Mesendoderm (in vitro differentiated cells): ENCODE measurements around the gene ASTN2.

Experiments used
- DNase-seq: peaks from one replicate; pipeline ENCODE4 v3.0.0; 2013
- H2AK5ac ChIP-seq: 2 replicates; pipeline ENCODE4 v1.6.1; 2013; ENCODE audit warnings: low read length, inconsistent platforms
- H2BK120ac ChIP-seq: 2 replicates; pipeline ENCODE4 v1.6.1; 2013; ENCODE audit warnings: low read depth, mild to moderate bottlenecking, low read length, moderate library complexity, mixed read lengths
- H2BK15ac ChIP-seq: replicated peaks from 2 replicates; pipeline ENCODE4 v1.6.1; 2013; ENCODE audit warnings: low read depth, mild to moderate bottlenecking, moderate library complexity
- H2BK5ac ChIP-seq: 2 replicates; pipeline ENCODE4 v1.6.1; 2013; ENCODE audit warnings: low read length, inconsistent platforms
- H3K18ac ChIP-seq: 2 replicates; pipeline ENCODE4 v1.6.1; 2013; ENCODE audit warnings: mild to moderate bottlenecking, low read length, mixed read lengths
- H3K23ac ChIP-seq: one replicate; pipeline ENCODE4 v1.6.1; 2013; ENCODE audit warnings: low read length
- H3K27ac ChIP-seq: 2 replicates; pipeline ENCODE4 v1.5.1; 2013; ENCODE audit warnings: low read depth, mild to moderate bottlenecking, inconsistent platforms, low read length, moderate library complexity
- H3K27me3 ChIP-seq: 2 replicates; pipeline ENCODE4 v1.6.1; 2013; ENCODE audit warnings: low read length, control low read depth, mild to moderate bottlenecking, inconsistent platforms; ENCODE audit not compliant: insufficient read depth, poor library complexity
- H3K36me3 ChIP-seq: 2 replicates; pipeline ENCODE4 v1.6.1; 2013; ENCODE audit warnings: low read length, inconsistent platforms; ENCODE audit not compliant: control insufficient read depth, insufficient read depth
- H3K4ac ChIP-seq: one replicate; pipeline ENCODE4 v1.6.1; 2013; ENCODE audit warnings: low read depth, mild to moderate bottlenecking, low read length, moderate library complexity
- H3K4me1 ChIP-seq: 2 replicates; pipeline ENCODE4 v1.6.1; 2013; ENCODE audit warnings: low read depth, low read length, inconsistent platforms; ENCODE audit not compliant: control insufficient read depth
- H3K4me2 ChIP-seq: 2 replicates; pipeline ENCODE4 v1.6.1; 2013; ENCODE audit warnings: low read length
- H3K4me3 ChIP-seq: 2 replicates; pipeline ENCODE4 v1.5.1; 2013; ENCODE audit warnings: mild to moderate bottlenecking, low read length
- H3K56ac ChIP-seq: one replicate; pipeline ENCODE4 v1.6.1; 2013; ENCODE audit warnings: low read length
- H3K79me1 ChIP-seq: 2 replicates; pipeline ENCODE4 v1.6.1; 2013; ENCODE audit warnings: low read length, inconsistent platforms
- H3K79me2 ChIP-seq: 2 replicates; pipeline ENCODE4 v1.6.1; 2013; ENCODE audit warnings: mild to moderate bottlenecking, low read length; ENCODE audit not compliant: control insufficient read depth, insufficient read depth
- H3K9ac ChIP-seq: 2 replicates; pipeline ENCODE4 v1.6.1; 2013; ENCODE audit warnings: low read length, inconsistent platforms
- H4K5ac ChIP-seq: one replicate; pipeline ENCODE4 v1.6.1; 2013; ENCODE audit warnings: low read length
- H4K8ac ChIP-seq: one replicate; pipeline ENCODE4 v1.6.1; 2013; ENCODE audit warnings: low read depth, mild to moderate bottlenecking, control low read depth, low read length, moderate library complexity
- WGBS: extraction: QIAGEN DNeasy Blood & Tissue Kit; methylation state at CpG from one replicate; pipeline ENCODE4 v1.1.7; 2013; ENCODE audit warnings: low lambda C conversion rate, missing lambda C conversion rate; ENCODE audit not compliant: insufficient coverage; ENCODE audit errors: extremely low coverage; 5-methylcytosine and 5-hydroxymethylcytosine counted together

Gene ASTN2

GRCh38 chr9:117123729-117124128 is 291.1 kb downstream of the ASTN2 start:
- H2AK5ac ChIP-seq, result no peak overlapping the region
- H3K36me3 ChIP-seq, result no peaks in the 10 kb centered on the region
- H2BK120ac ChIP-seq, result no peak overlapping the region
- H3K4me3 ChIP-seq, result no peak overlapping the region
- H3K23ac ChIP-seq, result no peak overlapping the region
- H2BK5ac ChIP-seq, result no peak overlapping the region
- WGBS, result no CpG with 5 or more reads among the region's 7 CpGs
- H3K4ac ChIP-seq, result no peak overlapping the region
- no peak overlapping the region for H3K27ac ChIP-seq
- H4K5ac ChIP-seq, result no peak overlapping the region
- no peak overlapping the region for H4K8ac ChIP-seq
- no peaks in the 10 kb centered on the region for H3K79me1 ChIP-seq
- H3K9ac ChIP-seq, result no peak overlapping the region
- no peak for DNase-seq
- no peaks in the 10 kb centered on the region for H3K27me3 ChIP-seq
- H3K79me2 ChIP-seq, result no peaks in the 10 kb centered on the region
- H3K18ac ChIP-seq, result no peak overlapping the region
- H3K56ac ChIP-seq, result no peak overlapping the region
- no peak overlapping the region for H2BK15ac ChIP-seq
- no peaks in the 10 kb centered on the region for H3K4me1 ChIP-seq
- H3K4me2 ChIP-seq, result no peak overlapping the region

GRCh38 chr9:117122953-117123352 is 291.9 kb downstream of the ASTN2 start:
- Histone ChIP-seq H2BK5ac (no peak overlapping the region), H2BK15ac (no peak overlapping the region), H3K79me1 (no peaks in the 10 kb centered on the region), H3K9ac (no peak overlapping the region), H3K23ac (no peak overlapping the region), H3K4me1 (no peaks in the 10 kb centered on the region), H4K5ac (no peak overlapping the region), H3K79me2 (no peaks in the 10 kb centered on the region), H3K36me3 (no peaks in the 10 kb centered on the region), H3K4me2 (no peak overlapping the region), H3K18ac (no peak overlapping the region), H2AK5ac (no peak overlapping the region), H3K27me3 (no peaks in the 10 kb centered on the region), H3K4ac (no peak overlapping the region), H3K27ac (no peak overlapping the region), H4K8ac (no peak overlapping the region), H3K56ac (no peak overlapping the region), H3K4me3 (no peak overlapping the region), H2BK120ac (no peak overlapping the region)
- DNase-seq, result no peak
- WGBS, result no CpG with 5 or more reads among the region's 3 CpGs

- Histone ChIP-seq H3K27ac (no peak overlapping the region), H3K4me2 (no peak overlapping the region), H2BK15ac (no peak overlapping the region), H3K56ac (no peak overlapping the region), H3K4me1 (no peaks in the 10 kb centered on the region), H2AK5ac (no peak overlapping the region), H3K79me1 (no peaks in the 10 kb centered on the region), H3K79me2 (no peaks in the 10 kb centered on the region), H3K4ac (no peak overlapping the region), H4K8ac (no peak overlapping the region), H3K9ac (no peak overlapping the region), H3K36me3 (no peaks in the 10 kb centered on the region), H3K23ac (no peak overlapping the region), H3K18ac (no peak overlapping the region), H2BK5ac (no peak overlapping the region), H2BK120ac (no peak overlapping the region), H3K4me3 (no peak overlapping the region), H3K27me3 (no peaks in the 10 kb centered on the region), H4K5ac (no peak overlapping the region)
- no peak for DNase-seq
- no CpG with 5 or more reads among the region's 1 CpG for WGBS
These were observed 292.8 kb downstream of the ASTN2 start for GRCh38 chr9:117122102-117122501.

GRCh38 chr9:117121316-117121715 is 293.5 kb downstream of the ASTN2 start:
- Histone ChIP-seq H3K4me1 (no peaks in the 10 kb centered on the region), H2AK5ac (no peak overlapping the region), H4K8ac (no peak overlapping the region), H3K23ac (no peak overlapping the region), H2BK15ac (no peak overlapping the region), H3K4me2 (no peak overlapping the region), H4K5ac (no peak overlapping the region), H3K27ac (no peak overlapping the region), H2BK5ac (no peak overlapping the region), H3K56ac (no peak overlapping the region), H3K36me3 (no peaks in the 10 kb centered on the region), H3K79me2 (no peaks in the 10 kb centered on the region), H3K18ac (no peak overlapping the region), H3K4me3 (no peak overlapping the region), H3K4ac (no peak overlapping the region), H3K9ac (no peak overlapping the region), H3K27me3 (no peaks in the 10 kb centered on the region), H3K79me1 (no peaks in the 10 kb centered on the region), H2BK120ac (no peak overlapping the region)
- DNase-seq, result no peak
- no CpG with 5 or more reads among the region's 2 CpGs for WGBS

- Histone ChIP-seq H3K56ac (no peak overlapping the region), H4K5ac (no peak overlapping the region), H3K4me3 (no peak overlapping the region), H3K79me2 (no peaks in the 10 kb centered on the region), H2BK5ac (no peak overlapping the region), H3K36me3 (no peaks in the 10 kb centered on the region), H3K27ac (no peak overlapping the region), H3K4me1 (no peaks in the 10 kb centered on the region), H3K4me2 (no peak overlapping the region), H3K79me1 (no peaks in the 10 kb centered on the region), H3K9ac (no peak overlapping the region), H3K4ac (no peak overlapping the region), H4K8ac (no peak overlapping the region), H2BK15ac (no peak overlapping the region), H2BK120ac (no peak overlapping the region), H3K27me3 (no peaks in the 10 kb centered on the region), H2AK5ac (no peak overlapping the region), H3K18ac (no peak overlapping the region), H3K23ac (no peak overlapping the region)
- WGBS, result no CpG with 5 or more reads among the region's 2 CpGs
- no peak for DNase-seq
These were observed 294.8 kb downstream of the ASTN2 start for GRCh38 chr9:117120061-117120460.

GRCh38 chr9:117116084-117116483 is 298.8 kb downstream of the ASTN2 start:
- no peak overlapping the region for H2AK5ac ChIP-seq
- H3K18ac ChIP-seq, result no peak overlapping the region
- H3K4me3 ChIP-seq, result no peak overlapping the region
- H4K5ac ChIP-seq, result no peak overlapping the region
- H4K8ac ChIP-seq, result no peak overlapping the region
- H3K27ac ChIP-seq, result no peak overlapping the region
- no peak overlapping the region for H2BK5ac ChIP-seq
- H3K79me2 ChIP-seq, result no peaks in the 10 kb centered on the region
- no peak overlapping the region for H2BK120ac ChIP-seq
- H3K27me3 ChIP-seq, result no peaks in the 10 kb centered on the region
- H3K4me1 ChIP-seq, result no peaks in the 10 kb centered on the region
- no peaks in the 10 kb centered on the region for H3K79me1 ChIP-seq
- no peak overlapping the region for H3K4me2 ChIP-seq
- no peaks in the 10 kb centered on the region for H3K36me3 ChIP-seq
- H3K4ac ChIP-seq, result no peak overlapping the region
- DNase-seq, result no peak
- H3K23ac ChIP-seq, result no peak overlapping the region
- no peak overlapping the region for H2BK15ac ChIP-seq
- H3K56ac ChIP-seq, result no peak overlapping the region
- no peak overlapping the region for H3K9ac ChIP-seq
